Endothelial cell (in vitro differentiated cells): ENCODE measurements around the gene MACROD2. TPM values are rescaled to one million over a fixed set of nuclear protein-coding genes. Genes with fewer than 3 reads are reported as not detected.

Experiments
- DNase-seq: peaks from one replicate; pipeline ENCODE4 v3.0.0; 2021; ENCODE audit warnings: low spot score
- H3K27ac Mint-ChIP-seq: one replicate; pipeline ENCODE4 v1.8.0; 2021; ENCODE audit warnings: mixed read lengths, inconsistent platforms; ENCODE audit not compliant: unreplicated experiment
- H3K27me3 Mint-ChIP-seq: one replicate; pipeline ENCODE4 v1.8.0; 2021; ENCODE audit warnings: mild to moderate bottlenecking, moderate library complexity, mixed read lengths, inconsistent platforms; ENCODE audit not compliant: unreplicated experiment
- H3K36me3 Mint-ChIP-seq: one replicate; pipeline ENCODE4 v1.8.0; 2021; ENCODE audit warnings: mild to moderate bottlenecking, low read depth, mixed read lengths, inconsistent platforms; ENCODE audit not compliant: unreplicated experiment
- H3K4me1 Mint-ChIP-seq: one replicate; pipeline ENCODE4 v1.8.0; 2021; ENCODE audit warnings: mild to moderate bottlenecking, mixed read lengths, inconsistent platforms; ENCODE audit not compliant: unreplicated experiment
- H3K4me3 Mint-ChIP-seq: one replicate; pipeline ENCODE4 v1.8.0; 2021; ENCODE audit warnings: mild to moderate bottlenecking, mixed read lengths, inconsistent platforms; ENCODE audit not compliant: unreplicated experiment
- H3K9me3 Mint-ChIP-seq: one replicate; pipeline ENCODE4 v1.8.0; 2021; ENCODE audit warnings: mixed read lengths, inconsistent platforms; ENCODE audit not compliant: unreplicated experiment
- CTCF ChIP-seq: fragments of 200-600 bp; sonication (generic); IDR thresholded peaks from one replicate; pipeline ENCODE4 v1.5.0; 2021; ENCODE audit warnings: antibody characterized with exemption; ENCODE audit not compliant: unreplicated experiment
- total RNA-seq: library from RNA; stranded (reverse); fragmentation: NEBNext Ultra II Directional; extraction: Animal tissue kit (Norgen Biotek cat#: 25700); gene quantifications from one replicate; pipeline ENCODE4 v1.2.1, GENCODE V29; 2021; ENCODE audit not compliant: unreplicated experiment

The MACROD2 gene
- total RNA-seq, 1 donor from 2014 or later, result 6.4 TPM

- no peaks in the 10 kb centered on the region for H3K27me3 Mint-ChIP-seq
- H3K4me3 Mint-ChIP-seq, result no peak overlapping the region
- TF ChIP-seq CTCF, result no peak
- peaks cover 8% of the 10 kb centered on the region for H3K4me1 Mint-ChIP-seq
- no peak for DNase-seq
- H3K27ac Mint-ChIP-seq, result no peak overlapping the region
- H3K9me3 Mint-ChIP-seq, result peaks cover 3% of the 10 kb centered on the region
- H3K36me3 Mint-ChIP-seq, result no peaks in the 10 kb centered on the region
Observed at GRCh38 chr20:14892782-14893181, 897.5 kb downstream of the MACROD2 start.

GRCh38 chr20:14896569-14896968, 901.3 kb downstream of the MACROD2 start:
- Mint-ChIP-seq H3K9me3 (no peaks in the 10 kb centered on the region), H3K36me3 (no peaks in the 10 kb centered on the region), H3K27ac (no peak overlapping the region), H3K4me1 (peaks cover 8% of the 10 kb centered on the region), H3K4me3 (no peak overlapping the region), H3K27me3 (no peaks in the 10 kb centered on the region)
- no peak for TF ChIP-seq CTCF
- no peak for DNase-seq

- H3K4me1 Mint-ChIP-seq, result peaks cover 8% of the 10 kb centered on the region
- no peak overlapping the region for H3K4me3 Mint-ChIP-seq
- no peak overlapping the region for H3K27ac Mint-ChIP-seq
- no peaks in the 10 kb centered on the region for H3K27me3 Mint-ChIP-seq
- no peaks in the 10 kb centered on the region for H3K36me3 Mint-ChIP-seq
- DNase-seq, result no peak
- no peak for TF ChIP-seq CTCF
- H3K9me3 Mint-ChIP-seq, result no peaks in the 10 kb centered on the region
Observed at GRCh38 chr20:14897608-14898007, 902.3 kb downstream of the MACROD2 start.

GRCh38 chr20:14902432-14903089, 907.2 kb downstream of the MACROD2 start:
- H3K27me3 Mint-ChIP-seq, result no peaks in the 10 kb centered on the region
- TF ChIP-seq CTCF, result no peak
- no peak overlapping the region for H3K4me3 Mint-ChIP-seq
- H3K4me1 Mint-ChIP-seq, result no peaks in the 10 kb centered on the region
- no peak for DNase-seq
- no peaks in the 10 kb centered on the region for H3K36me3 Mint-ChIP-seq
- H3K27ac Mint-ChIP-seq, result no peak overlapping the region
- no peaks in the 10 kb centered on the region for H3K9me3 Mint-ChIP-seq

- Mint-ChIP-seq H3K9me3 (no peaks in the 10 kb centered on the region), H3K4me3 (no peak overlapping the region), H3K36me3 (no peaks in the 10 kb centered on the region), H3K27me3 (no peaks in the 10 kb centered on the region), H3K27ac (no peak overlapping the region), H3K4me1 (no peaks in the 10 kb centered on the region)
- no peak for DNase-seq
- no peak for TF ChIP-seq CTCF
Observed at GRCh38 chr20:14906908-14907434, 911.7 kb downstream of the MACROD2 start.
